Epithelial cell of proximal tubule (primary cell): ENCODE data around the gene GRK5. TPM values are rescaled to one million over a fixed set of nuclear protein-coding genes. Genes with fewer than 3 reads are reported as not detected.

Experiments used
- DNase-seq: peaks from one replicate; pipeline ENCODE4 v3.0.0-alpha.2; 2011; ENCODE audit warnings: low read depth
- H3K4me3 ChIP-seq: 2 replicates; pipeline ENCODE4 v1.5.1; 2011; ENCODE audit warnings: low read depth, mild to moderate bottlenecking, low read length
- CTCF ChIP-seq: conservative IDR thresholded peaks from 2 replicates; pipeline ENCODE4 v1.5.1; 2012; ENCODE audit warnings: low read depth, mild to moderate bottlenecking, low read length
- total RNA-seq: library from RNA; depleted of rRNA; stranded (reverse); fragments of >200 nt; gene quantifications from 2 replicates; pipeline ENCODE4 v1.2.3, GENCODE V29; 2015

The GRK5 gene
- total RNA-seq, 1 donor from 2014 or later: 2.8 TPM

GRCh38 chr10:119211625-119212441 lies 4.5 kb downstream of the GRK5 start:
- DNase-seq: no peak
- no peak overlapping the region for H3K4me3 ChIP-seq
- no peak for TF ChIP-seq CTCF

GRCh38 chr10:119215371-119215770 lies 8.0 kb downstream of the GRK5 start:
- no peak overlapping the region for H3K4me3 ChIP-seq
- TF ChIP-seq CTCF: no peak
- DNase-seq: no peak

- H3K4me3 ChIP-seq: no peak overlapping the region
- DNase-seq: no peak
- no peak for TF ChIP-seq CTCF
These were observed 8.8 kb downstream of the GRK5 start for GRCh38 chr10:119216127-119216526.

GRCh38 chr10:119217401-119217800 lies 10.0 kb downstream of the GRK5 start:
- H3K4me3 ChIP-seq: no peak overlapping the region
- DNase-seq: no peak
- no peak for TF ChIP-seq CTCF

- H3K4me3 ChIP-seq: no peak overlapping the region
- no peak for TF ChIP-seq CTCF
- DNase-seq: no peak
These were observed 10.7 kb downstream of the GRK5 start for GRCh38 chr10:119217991-119218490.

- no peak for DNase-seq
- no peak for TF ChIP-seq CTCF
- no peak overlapping the region for H3K4me3 ChIP-seq
These were observed 12.5 kb downstream of the GRK5 start for GRCh38 chr10:119219871-119220270.

- DNase-seq: no peak
- TF ChIP-seq CTCF: no peak
- H3K4me3 ChIP-seq: no peak overlapping the region
These were observed 13.8 kb downstream of the GRK5 start for GRCh38 chr10:119221201-119221600.
